HCT116 (cell line): ENCODE results near the gene ADAMTS6. TPM values are rescaled to one million over a fixed set of nuclear protein-coding genes. Genes with fewer than 3 reads are reported as not detected.

Experiments
- ATAC-seq: fragments of 200-7000 bp; cut with Tn5 transposase; 2 replicates; pipeline ENCODE4 v1.9.1; 2020; ENCODE audit warnings: mild to moderate bottlenecking, moderate library complexity
- BruUV-seq: library from RNA; stranded (reverse); fragments of 400-500 nt; replicated peaks from 2 replicates; lab custom pipeline; 2021; lab: Mats Ljungman, UMichigan
- CTCF ChIA-PET: fragments of 300-600 bp; sonication (Branson Sonifier 250); formaldehyde crosslinking; loops from one replicate; lab custom pipeline; 2021; ENCODE audit warnings: antibody characterized with exemption; lab: Charles Lee
- POLR2A ChIA-PET: fragments of 300-600, 350-600 bp; sonication (Branson Sonifier 250); formaldehyde crosslinking; loops from one replicate; lab custom pipeline; 2021; ENCODE audit warnings: antibody characterized with exemption; lab: Charles Lee
- RAD21 ChIA-PET, 2 experiments: fragments of 300-600 bp; sonication (Branson Sonifier 250); formaldehyde crosslinking; loops; one replicate each; lab custom pipeline; 2023; ENCODE audit warnings: low total read pairs in 2 of 2; ENCODE audit not compliant: uncharacterized antibody in 2 of 2, unreplicated experiment in 2 of 2, low non-redundant PET in 1 of 2; lab: Charles Lee
- DNase-seq: peaks from one replicate; pipeline ENCODE4 v3.0.0-alpha.2; 2010; ENCODE audit warnings: low read depth, low spot score
- H2AFZ ChIP-seq: fragments of 200-600 bp; shearing (Covaris generic), sonication (generic); 2 replicates; pipeline ENCODE4 v1.6.1; 2017; ENCODE audit warnings: low read depth, mixed run types, mixed read lengths, antibody characterized with exemption, low read length; ENCODE audit not compliant: poor library complexity, severe bottlenecking
- H3K27ac ChIP-seq: 2 replicates; pipeline ENCODE4 v1.5.1; 2012; ENCODE audit warnings: low read depth, low read length
- H3K27me3 ChIP-seq: fragments of 200-600 bp; sonication (generic); 2 replicates; pipeline ENCODE4 v1.6.1; 2016; ENCODE audit warnings: mixed run types, low read length, mixed read lengths; ENCODE audit not compliant: insufficient read depth
- H3K36me3 ChIP-seq, 2 experiments: fragments of 200-500 bp in 1 of 2; fragments of 200-600 bp in 1 of 2; sonication (Bioruptor generic) in 1 of 2; sonication (generic) in 1 of 2; 2 replicates each; pipeline versions ENCODE4 v1.5.1 to v1.6.1; 2014 to 2016; ENCODE audit warnings: low read length in 2 of 2, inconsistent platforms in 1 of 2, mixed read lengths in 1 of 2, mixed run types in 1 of 2; ENCODE audit not compliant: insufficient read depth in 2 of 2, control insufficient read depth in 1 of 2
- H3K4me1 ChIP-seq, 2 experiments: fragments of 200-600 bp in 1 of 2; sonication (generic) in 1 of 2; 2 replicates each; pipeline versions ENCODE4 v1.5.1 to v1.6.1; 2012 to 2017; ENCODE audit warnings: low read length in 2 of 2, inconsistent platforms in 1 of 2, mild to moderate bottlenecking in 1 of 2, mixed read lengths in 1 of 2, mixed run types in 1 of 2, moderate library complexity in 1 of 2; ENCODE audit not compliant: insufficient read depth in 2 of 2, control insufficient read depth in 1 of 2
- H3K4me2 ChIP-seq: fragments of 200-600 bp; sonication (generic); 2 replicates; pipeline ENCODE4 v1.6.1; 2017; ENCODE audit warnings: mixed run types, low read length, mixed read lengths
- H3K4me3 ChIP-seq, 2 experiments: fragments of 200-600 bp in 1 of 2; sonication (generic) in 1 of 2; replicated peaks in 1 of 2; 2 replicates each; pipeline ENCODE4 v1.5.1; 2011 to 2016; ENCODE audit warnings: low read length in 2 of 2, control low read depth in 1 of 2, low read depth in 1 of 2, mild to moderate bottlenecking in 1 of 2, mixed read lengths in 1 of 2, mixed run types in 1 of 2
- H3K79me2 ChIP-seq: fragments of 200-600 bp; sonication (generic); 2 replicates; pipeline ENCODE4 v1.6.1; 2017; ENCODE audit warnings: mild to moderate bottlenecking, mixed run types, low read length, moderate library complexity, mixed read lengths; ENCODE audit not compliant: insufficient read depth
- H3K9ac ChIP-seq: fragments of 200-600 bp; sonication (generic); 2 replicates; pipeline ENCODE4 v1.6.1; 2016; ENCODE audit warnings: low read length, mixed read lengths
- H3K9me2 ChIP-seq: fragments of 200-600 bp; sonication (generic), shearing (Covaris generic); 2 replicates; pipeline ENCODE4 v1.6.1; 2017; ENCODE audit warnings: mixed run types, mild to moderate bottlenecking, moderate library complexity; ENCODE audit not compliant: insufficient read depth
- H3K9me3 ChIP-seq, 2 experiments: fragments of 200-500 bp in 1 of 2; fragments of 200-600 bp in 1 of 2; sonication (Bioruptor generic) in 1 of 2; sonication (generic) in 1 of 2; 2 replicates each; pipeline ENCODE4 v1.6.1; 2014 to 2017; ENCODE audit warnings: low read length in 2 of 2, mixed read lengths in 2 of 2, inconsistent platforms in 1 of 2, low read depth in 1 of 2, mild to moderate bottlenecking in 1 of 2, mixed run types in 1 of 2, moderate library complexity in 1 of 2; ENCODE audit not compliant: control insufficient read depth in 1 of 2, insufficient read depth in 1 of 2
- H4K20me1 ChIP-seq: fragments of 200-600 bp; sonication (generic), shearing (Covaris generic); 2 replicates; pipeline ENCODE4 v1.6.1; 2017; ENCODE audit warnings: mixed run types, mild to moderate bottlenecking, moderate library complexity; ENCODE audit not compliant: insufficient read depth
- ATF3 ChIP-seq: IDR thresholded peaks from 2 replicates; pipeline ENCODE4 v1.6.1; 2012
- CBX3 ChIP-seq: IDR thresholded peaks from 2 replicates; pipeline ENCODE4 v1.6.1; 2012; ENCODE audit warnings: low read depth
- CEBPB ChIP-seq: IDR thresholded peaks from 2 replicates; pipeline ENCODE4 v1.6.1; 2012; ENCODE audit warnings: low read depth
- CTCF ChIP-seq, 3 experiments: fragments of 200-600 bp in 1 of 3; sonication (generic) in 1 of 3; IDR thresholded peaks in 2 of 3; conservative IDR thresholded peaks in 1 of 3; 2 replicates each; pipeline ENCODE4 v1.5.1; 2012 to 2017; ENCODE audit warnings: low read depth in 2 of 3, low read length in 2 of 3, antibody characterized with exemption in 1 of 3, borderline replicate concordance in 1 of 3, control low read depth in 1 of 3, mild to moderate bottlenecking in 1 of 3, mixed read lengths in 1 of 3, mixed run types in 1 of 3, moderate library complexity in 1 of 3; ENCODE audit not compliant: insufficient read depth in 1 of 3
- ELF1 ChIP-seq: IDR thresholded peaks from 2 replicates; pipeline ENCODE4 v1.6.1; 2012; ENCODE audit warnings: low read depth, borderline replicate concordance
- EZH2 ChIP-seq: fragments of 200-600 bp; sonication (generic); IDR thresholded peaks from 2 replicates; pipeline ENCODE4 v1.6.1; 2017; ENCODE audit warnings: antibody characterized with exemption, mixed run types
- EZH2phosphoT487 ChIP-seq: fragments of 200-600 bp; IDR thresholded peaks from 2 replicates; pipeline ENCODE4 v1.6.1; 2018; ENCODE audit warnings: antibody characterized with exemption, borderline replicate concordance
- FOSL1 ChIP-seq: IDR thresholded peaks from 2 replicates; pipeline ENCODE4 v1.6.1; 2012; ENCODE audit warnings: low read depth
- POLR2A ChIP-seq: IDR thresholded peaks from 2 replicates; pipeline ENCODE4 v1.7.0; 2011; ENCODE audit warnings: borderline replicate concordance; ENCODE audit not compliant: insufficient read depth, insufficient read length; ENCODE audit errors: extremely low read depth
- RAD21 ChIP-seq: IDR thresholded peaks from 2 replicates; pipeline ENCODE4 v1.6.1; 2012; ENCODE audit warnings: low read depth, mild to moderate bottlenecking
- SP1 ChIP-seq: IDR thresholded peaks from 2 replicates; pipeline ENCODE4 v1.6.1; 2012; ENCODE audit warnings: low read depth
- SRF ChIP-seq: IDR thresholded peaks from 2 replicates; pipeline ENCODE4 v1.6.1; 2012; ENCODE audit warnings: low read depth
- TCF7L2 ChIP-seq: IDR thresholded peaks from 2 replicates; pipeline ENCODE4 v1.7.0; 2011; ENCODE audit warnings: borderline replicate concordance, inconsistent platforms; ENCODE audit not compliant: insufficient read depth, insufficient read length; ENCODE audit errors: extremely low read depth
- YY1 ChIP-seq: IDR thresholded peaks from 2 replicates; pipeline ENCODE4 v1.6.1; 2011; ENCODE audit warnings: low read length, low read depth, moderate library complexity, mild to moderate bottlenecking; ENCODE audit not compliant: insufficient replicate concordance; ENCODE audit errors: extremely low read depth
- ZBTB33 ChIP-seq: IDR thresholded peaks from 2 replicates; pipeline ENCODE4 v1.6.1; 2011; ENCODE audit warnings: mild to moderate bottlenecking, low read length, moderate library complexity; ENCODE audit not compliant: insufficient replicate concordance; ENCODE audit errors: extremely low read depth
- ZFX ChIP-seq: fragments of 450-650 bp; IDR thresholded peaks from 2 replicates; pipeline ENCODE4 v1.6.1; 2017
- ZNF274 ChIP-seq: fragments of 200-500 bp; sonication (Bioruptor generic); IDR thresholded peaks from 2 replicates; pipeline ENCODE4 v1.6.1; 2014; ENCODE audit warnings: mild to moderate bottlenecking, low read depth, low read length, inconsistent platforms
- intact Hi-C: fragments of 100-400 bp; cut with micrococcal nuclease; formaldehyde crosslinking; loops from 2 replicates; pipeline ENCODE4 v1.10.0; 2022
- total RNA-seq: library from RNA; stranded (reverse); gene quantifications from one replicate; pipeline ENCODE4 v1.2.1, GENCODE V29; 2021; ENCODE audit not compliant: unreplicated experiment
- TF ChIP-seq, protein P1 (sequence below): IDR thresholded peaks from 2 replicates; pipeline ENCODE4 v1.6.1; 2012; ENCODE audit warnings: low read depth

The ADAMTS6 gene
- total RNA-seq, 1 experiment from 2014 or later = 0.93 TPM

- Histone ChIP-seq H3K4me1 (no peaks in the 10 kb centered on the region), H3K79me2 (no peaks in the 10 kb centered on the region), H4K20me1 (no peaks in the 10 kb centered on the region), H3K4me3 (no peak overlapping the region), H2AFZ (no peak overlapping the region), H3K36me3 (no peaks in the 10 kb centered on the region), H3K4me2 (no peak overlapping the region), H3K27ac (no peak overlapping the region), H3K27me3 (no peaks in the 10 kb centered on the region), H3K9me2 (no peaks in the 10 kb centered on the region), H3K9me3 (no peaks in the 10 kb centered on the region), H3K9ac (no peak overlapping the region)
- no TSS peak for BruUV-seq
- ATAC-seq = no peak
- no peak for DNase-seq
- ChIA-PET CTCF (no interaction called here), RAD21 (no interaction called here), POLR2A (no interaction called here)
- TF ChIP-seq RAD21 (no peak), YY1 (no peak), CBX3 (no peak), ZBTB33 (no peak), TCF7L2 (no peak), EZH2phosphoT487 (no peak), SRF (no peak), POLR2A (no peak), SP1 (no peak), CTCF (IDR thresholded peaks at IDR 0.05 in 2 of 3, conservative IDR thresholded peaks at IDR 0.05 in 1 of 3; ENCODE audit: borderline replicate concordance in 1 of 3, insufficient read depth in 1 of 3, low read depth in 2 of 3, low read length in 2 of 3) (no peak), ATF3 (no peak), EZH2 (no peak), CEBPB (no peak), FOSL1 (no peak), ELF1 (no peak), ZNF274 (no peak), ZFX (no peak)
- TF ChIP-seq, protein P1, sequence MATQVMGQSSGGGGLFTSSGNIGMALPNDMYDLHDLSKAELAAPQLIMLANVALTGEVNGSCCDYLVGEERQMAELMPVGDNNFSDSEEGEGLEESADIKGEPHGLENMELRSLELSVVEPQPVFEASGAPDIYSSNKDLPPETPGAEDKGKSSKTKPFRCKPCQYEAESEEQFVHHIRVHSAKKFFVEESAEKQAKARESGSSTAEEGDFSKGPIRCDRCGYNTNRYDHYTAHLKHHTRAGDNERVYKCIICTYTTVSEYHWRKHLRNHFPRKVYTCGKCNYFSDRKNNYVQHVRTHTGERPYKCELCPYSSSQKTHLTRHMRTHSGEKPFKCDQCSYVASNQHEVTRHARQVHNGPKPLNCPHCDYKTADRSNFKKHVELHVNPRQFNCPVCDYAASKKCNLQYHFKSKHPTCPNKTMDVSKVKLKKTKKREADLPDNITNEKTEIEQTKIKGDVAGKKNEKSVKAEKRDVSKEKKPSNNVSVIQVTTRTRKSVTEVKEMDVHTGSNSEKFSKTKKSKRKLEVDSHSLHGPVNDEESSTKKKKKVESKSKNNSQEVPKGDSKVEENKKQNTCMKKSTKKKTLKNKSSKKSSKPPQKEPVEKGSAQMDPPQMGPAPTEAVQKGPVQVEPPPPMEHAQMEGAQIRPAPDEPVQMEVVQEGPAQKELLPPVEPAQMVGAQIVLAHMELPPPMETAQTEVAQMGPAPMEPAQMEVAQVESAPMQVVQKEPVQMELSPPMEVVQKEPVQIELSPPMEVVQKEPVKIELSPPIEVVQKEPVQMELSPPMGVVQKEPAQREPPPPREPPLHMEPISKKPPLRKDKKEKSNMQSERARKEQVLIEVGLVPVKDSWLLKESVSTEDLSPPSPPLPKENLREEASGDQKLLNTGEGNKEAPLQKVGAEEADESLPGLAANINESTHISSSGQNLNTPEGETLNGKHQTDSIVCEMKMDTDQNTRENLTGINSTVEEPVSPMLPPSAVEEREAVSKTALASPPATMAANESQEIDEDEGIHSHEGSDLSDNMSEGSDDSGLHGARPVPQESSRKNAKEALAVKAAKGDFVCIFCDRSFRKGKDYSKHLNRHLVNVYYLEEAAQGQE = no peak
- intact Hi-C loops = no loop called here
Observed at GRCh38 chr5:65133477-65134110, 348.1 kb downstream of the ADAMTS6 start.
